ENCODE data around the gene HMX3.
"Not testable (repeated sequence)": the region's sequence is repeated elsewhere in the genome, so short reads cannot be mapped to it uniquely, and the experiment has no call there.

Gene HMX3

GRCh38 chr10:123156078-123156477, 20.3 kb downstream of the HMX3 start:
- in situ Hi-C loops (cut with MboI; ENCODE audit: low pct_unique_long_range_greater_than_20kb, low sequenced_read_pairs), result no loop called here
- DNase-seq, result no peak

GRCh38 chr10:123157210-123157609, 21.4 kb downstream of the HMX3 start:
- DNase-seq, result no peak
- in situ Hi-C loops (cut with MboI; ENCODE audit: low pct_unique_long_range_greater_than_20kb, low sequenced_read_pairs), result no loop called here

- in situ Hi-C loops (cut with MboI; ENCODE audit: low pct_unique_long_range_greater_than_20kb, low sequenced_read_pairs), result no loop called here
- DNase-seq, result no peak
Observed at GRCh38 chr10:123158682-123159081, 22.9 kb downstream of the HMX3 start.

- peak; percentile 14 for DNase-seq
- in situ Hi-C loops (cut with MboI; ENCODE audit: low pct_unique_long_range_greater_than_20kb, low sequenced_read_pairs), result no loop called here
Observed at GRCh38 chr10:123160311-123160980, 24.7 kb downstream of the HMX3 start.

DNA sequence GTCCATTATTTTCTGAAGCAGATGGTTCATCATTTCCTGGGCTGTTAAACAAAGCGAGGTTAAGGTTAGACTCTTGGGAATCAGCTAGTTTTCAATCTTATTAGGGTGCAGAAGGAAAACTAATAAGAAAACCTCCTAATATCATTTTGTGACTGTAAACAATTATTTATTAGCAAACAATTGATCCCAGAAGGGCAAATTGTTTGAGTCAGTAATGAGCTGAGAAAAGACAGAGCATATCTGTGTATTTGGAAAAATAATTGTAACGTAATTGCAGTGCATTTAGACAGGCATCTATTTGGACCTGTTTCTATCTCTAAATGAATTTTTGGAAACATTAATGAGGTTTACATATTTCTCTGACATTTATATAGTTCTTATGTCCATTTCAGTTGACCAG, 28.5 kb downstream of the HMX3 start:
- no peak for DNase-seq
- in situ Hi-C loops (cut with MboI; ENCODE audit: low pct_unique_long_range_greater_than_20kb, low sequenced_read_pairs), result no loop called here

DNA sequence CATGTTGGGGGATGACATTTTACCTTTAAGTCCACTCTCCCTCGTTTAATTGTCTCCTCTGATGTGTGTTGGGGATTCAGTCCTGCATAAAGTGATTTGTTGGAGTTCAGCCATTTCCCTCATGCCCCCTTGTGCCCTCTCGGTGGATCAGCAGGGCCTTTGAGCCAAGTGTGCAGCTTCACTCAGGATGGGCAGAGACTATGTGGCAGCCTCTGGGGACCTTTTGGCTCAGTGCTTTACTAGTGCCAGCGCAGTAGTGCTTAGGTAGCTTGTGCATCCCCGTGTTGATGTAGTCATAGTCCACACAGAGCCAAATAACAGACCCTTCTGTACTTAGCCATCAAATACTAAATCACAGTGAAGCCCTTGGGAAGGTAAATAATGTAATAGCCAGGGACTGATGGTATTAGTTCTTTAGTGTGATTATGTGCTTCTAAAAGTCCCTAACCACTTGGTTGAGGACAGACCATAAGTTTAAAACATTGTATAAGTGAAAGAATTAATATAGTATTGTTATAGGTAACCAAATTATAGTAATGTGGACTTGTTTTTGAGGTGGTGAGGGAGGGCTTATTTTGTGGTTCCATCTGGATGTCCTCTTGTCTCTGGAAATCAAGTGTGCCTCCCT, 29.8 kb downstream of the HMX3 start:
- in situ Hi-C loops (cut with MboI; ENCODE audit: low pct_unique_long_range_greater_than_20kb, low sequenced_read_pairs), result no loop called here
- peak; percentile 28 for DNase-seq

GRCh38 chr10:123166618-123167017, 30.8 kb downstream of the HMX3 start:
- in situ Hi-C loops (cut with MboI; ENCODE audit: low pct_unique_long_range_greater_than_20kb, low sequenced_read_pairs), result no loop called here
- no peak for DNase-seq

GRCh38 chr10:123170961-123171360, 35.2 kb downstream of the HMX3 start:
- DNase-seq, result no peak
- in situ Hi-C loops (cut with MboI; ENCODE audit: low pct_unique_long_range_greater_than_20kb, low sequenced_read_pairs), result no loop called here

DNA sequence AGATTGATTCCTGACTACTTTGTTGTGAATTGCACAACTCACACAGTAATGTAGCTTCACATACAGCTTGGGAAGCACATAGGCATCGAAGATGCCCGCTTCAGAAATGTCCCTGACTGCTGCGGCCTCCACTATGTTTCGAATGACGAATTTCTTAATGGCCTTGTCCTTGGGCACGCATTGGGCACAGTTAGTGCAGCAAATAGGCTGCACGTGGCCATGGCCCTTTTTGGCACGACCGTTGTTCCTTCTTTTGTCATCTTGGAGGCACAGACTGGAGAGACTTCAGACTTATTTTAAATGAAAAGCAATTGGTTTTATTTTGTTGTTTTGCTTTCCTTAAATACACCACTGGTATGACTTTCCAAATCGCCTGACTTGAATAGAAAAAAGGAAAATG, 35.8 kb downstream of the HMX3 start:
- DNase-seq; in situ Hi-C loops (cut with MboI; ENCODE audit: low pct_unique_long_range_greater_than_20kb, low sequenced_read_pairs): not testable (repeated sequence)

GRCh38 chr10:123175389-123176387, 39.9 kb downstream of the HMX3 start:
- in situ Hi-C loops (cut with MboI; ENCODE audit: low pct_unique_long_range_greater_than_20kb, low sequenced_read_pairs), result no loop called here
- DNase-seq, result no peak

GRCh38 chr10:123178390-123178789, 42.6 kb downstream of the HMX3 start:
- in situ Hi-C loops (cut with MboI; ENCODE audit: low pct_unique_long_range_greater_than_20kb, low sequenced_read_pairs); DNase-seq: not testable (repeated sequence)

- in situ Hi-C loops (cut with MboI; ENCODE audit: low pct_unique_long_range_greater_than_20kb, low sequenced_read_pairs), result no loop called here
- DNase-seq, result no peak
Observed at GRCh38 chr10:123180101-123181090, 44.6 kb downstream of the HMX3 start.

GRCh38 chr10:123183724-123184123, 48.0 kb downstream of the HMX3 start:
- no peak for DNase-seq
- in situ Hi-C loops (cut with MboI; ENCODE audit: low pct_unique_long_range_greater_than_20kb, low sequenced_read_pairs), result no loop called here

DNA sequence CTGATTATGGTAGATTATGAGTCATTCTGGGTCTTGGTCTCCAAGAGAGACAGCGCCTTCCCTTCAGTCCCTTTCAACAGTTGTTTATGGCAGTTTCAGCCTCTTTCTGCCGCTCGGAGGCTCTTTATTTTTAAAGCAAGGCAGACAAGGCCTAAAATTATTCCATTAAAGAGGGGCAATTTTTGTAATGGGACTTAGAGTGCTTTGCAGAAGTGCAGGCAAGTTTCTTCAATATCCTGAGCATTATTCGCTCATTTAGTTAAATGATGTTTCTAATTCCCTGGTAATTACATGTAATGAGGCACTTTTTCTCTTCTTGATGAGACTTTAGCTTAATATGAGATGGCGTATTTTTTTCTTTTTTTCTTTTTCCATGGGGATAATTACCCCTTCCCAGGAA, 52.0 kb downstream of the HMX3 start:
- in situ Hi-C loops (cut with MboI; ENCODE audit: low pct_unique_long_range_greater_than_20kb, low sequenced_read_pairs), result no loop called here

More for the DNA sequence above, 52.0 kb downstream of the HMX3 start:
- DNase-seq, result no peak

Data from KBM-7 (cell line).